Karpas-422 (cell line): Measurements from ENCODE around the gene ARHGEF40. TPM values are rescaled to one million over a fixed set of nuclear protein-coding genes. Genes with fewer than 3 reads are reported as not detected.

Source experiments
- DNase-seq: peaks from one replicate; pipeline ENCODE4 v3.0.0-alpha.2; 2015
- H2AFZ ChIP-seq: fragments of 200-600 bp; sonication (generic); 2 replicates; pipeline ENCODE4 v1.6.1; 2014; ENCODE audit warnings: antibody characterized with exemption, low read length, mixed read lengths
- H3K27ac ChIP-seq: fragments of 200-600 bp; sonication (generic); 2 replicates; pipeline ENCODE4 v1.5.1; 2014; ENCODE audit warnings: mild to moderate bottlenecking, low read length, moderate library complexity
- H3K27me3 ChIP-seq: fragments of 200-600 bp; sonication (generic); 2 replicates; pipeline ENCODE4 v1.6.1; 2014; ENCODE audit warnings: low read length, mixed read lengths
- H3K36me3 ChIP-seq: fragments of 200-600 bp; sonication (generic); 2 replicates; pipeline ENCODE4 v1.6.1; 2014; ENCODE audit warnings: low read length, mixed read lengths; ENCODE audit not compliant: insufficient read depth
- H3K4me1 ChIP-seq: fragments of 200-600 bp; sonication (generic); 2 replicates; pipeline ENCODE4 v1.6.1; 2014; ENCODE audit warnings: mild to moderate bottlenecking, low read length, mixed read lengths
- H3K4me2 ChIP-seq: fragments of 200-600 bp; sonication (generic); 2 replicates; pipeline ENCODE4 v1.6.1; 2014; ENCODE audit warnings: low read length, low read depth, mild to moderate bottlenecking; ENCODE audit not compliant: poor library complexity, severe bottlenecking
- H3K4me3 ChIP-seq: fragments of 200-600 bp; sonication (generic); 2 replicates; pipeline ENCODE4 v1.5.1; 2014; ENCODE audit warnings: mild to moderate bottlenecking, antibody characterized with exemption, low read length, mixed read lengths
- H3K79me2 ChIP-seq: fragments of 200-600 bp; sonication (generic); 2 replicates; pipeline ENCODE4 v1.6.1; 2014; ENCODE audit warnings: mild to moderate bottlenecking, low read length, mixed read lengths
- H3K9ac ChIP-seq: fragments of 200-600 bp; sonication (generic); 2 replicates; pipeline ENCODE4 v1.6.0; 2014; ENCODE audit warnings: low read length
- H3K9me2 ChIP-seq: fragments of 200-600 bp; sonication (generic), shearing (Covaris generic); replicated peaks from 2 replicates; pipeline ENCODE4 v1.6.0; 2014; ENCODE audit warnings: mild to moderate bottlenecking, low read length, moderate library complexity; ENCODE audit not compliant: insufficient read depth
- H3K9me3 ChIP-seq: fragments of 300-700, 200-600 bp; sonication (generic); 2 replicates; pipeline ENCODE4 v1.6.1; 2014; ENCODE audit warnings: low read length, mixed read lengths
- H4K20me1 ChIP-seq: fragments of 200-600 bp; sonication (generic); 2 replicates; pipeline ENCODE4 v1.6.1; 2014; ENCODE audit warnings: mild to moderate bottlenecking, antibody characterized with exemption, low read length, low read depth; ENCODE audit not compliant: insufficient read depth
- total RNA-seq: library from RNA; depleted of rRNA; stranded (reverse); fragments of >200 nt; shearing (Covaris generic); gene quantifications from 2 replicates; pipeline ENCODE4 v1.2.3, GENCODE V29; 2014; ENCODE audit warnings: low replicate concordance

ARHGEF40 gene
- total RNA-seq, 1 experiment from 2014 or later: 2.2 TPM

DNA sequence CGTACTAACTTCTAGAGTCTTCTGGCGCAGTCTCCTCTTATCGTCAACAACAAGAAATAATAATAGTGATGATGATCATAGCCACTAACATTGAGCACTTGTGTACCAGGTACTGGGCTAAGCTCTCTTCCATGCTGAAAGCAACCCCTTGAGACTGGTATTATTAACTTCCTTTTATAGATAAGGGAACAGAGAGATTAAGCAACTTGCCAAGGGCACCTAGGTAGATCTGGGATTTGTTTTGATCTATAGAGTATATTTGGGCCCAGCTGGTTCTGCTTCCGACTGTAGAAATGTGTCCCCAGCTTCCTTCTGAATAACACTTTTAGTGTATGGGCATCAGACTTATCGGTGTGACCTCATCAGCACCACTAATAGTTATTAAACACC, 29.5 kb downstream of the ARHGEF40 start:
- Histone ChIP-seq H3K79me2 (peaks cover 5% of the 10 kb centered on the region; the same call in 1 of the 2 replicates), H3K27ac (no peak overlapping the region), H4K20me1 (no peaks in the 10 kb centered on the region; the same call in 1 of the 2 replicates), H3K4me3 (no peak overlapping the region), H3K36me3 (no peaks in the 10 kb centered on the region), H2AFZ (no peak overlapping the region), H3K4me2 (no peak overlapping the region), H3K9ac (no peak overlapping the region), H3K9me2 (no peaks in the 10 kb centered on the region), H3K27me3 (no peaks in the 10 kb centered on the region), H3K4me1 (peaks cover 19% of the 10 kb centered on the region), H3K9me3 (no peaks in the 10 kb centered on the region)
- DNase-seq: no peak

DNA sequence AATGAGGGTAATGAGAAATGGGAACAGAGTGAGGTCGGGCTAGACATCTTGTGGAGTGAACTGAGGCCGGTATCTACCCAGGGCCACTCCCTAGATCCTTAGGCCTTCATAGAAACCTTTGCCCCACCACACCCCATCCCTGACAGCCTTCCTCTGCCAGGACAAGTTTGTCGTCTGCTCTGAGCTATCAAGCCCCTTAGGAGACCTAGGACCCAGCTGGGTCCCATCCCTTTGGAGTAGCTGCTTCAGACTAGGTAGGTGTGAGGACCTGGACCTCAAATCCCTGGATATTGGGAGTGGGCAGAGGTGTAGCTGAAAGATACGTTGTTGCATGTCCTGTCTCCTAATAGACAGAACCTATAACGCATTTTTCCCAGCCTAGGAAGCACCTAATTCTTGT, 30.8 kb downstream of the ARHGEF40 start, which contains the start of gene TMEM253:
Gene TMEM253, plus strand, starts transcription at position 136 of the 400 bp plus-strand sequence. CDS start 278 bp downstream, outside the sequence.
- no peak within 1 kb of the TSS for H3K4me2 ChIP-seq
- no peaks in the 10 kb centered on the region for H3K9me2 ChIP-seq
- no peak within 1 kb of the TSS for H2AFZ ChIP-seq
- H3K4me3 ChIP-seq: no peak within 1 kb of the TSS
- no peak for DNase-seq
- peaks cover 30% of the 10 kb centered on the region for H3K4me1 ChIP-seq
- no peak within 1 kb of the TSS for H3K9ac ChIP-seq
- no peaks in the 10 kb centered on the region; the same call in 1 of the 2 replicates for H4K20me1 ChIP-seq
- H3K9me3 ChIP-seq: no peaks in the 10 kb centered on the region
- H3K27me3 ChIP-seq: no peaks in the 10 kb centered on the region
- no peaks in the 10 kb centered on the region for H3K36me3 ChIP-seq
- no peak within 1 kb of the TSS for H3K27ac ChIP-seq
- H3K79me2 ChIP-seq: peaks cover 10% of the 10 kb centered on the region; the same call in 1 of the 2 replicates

DNA sequence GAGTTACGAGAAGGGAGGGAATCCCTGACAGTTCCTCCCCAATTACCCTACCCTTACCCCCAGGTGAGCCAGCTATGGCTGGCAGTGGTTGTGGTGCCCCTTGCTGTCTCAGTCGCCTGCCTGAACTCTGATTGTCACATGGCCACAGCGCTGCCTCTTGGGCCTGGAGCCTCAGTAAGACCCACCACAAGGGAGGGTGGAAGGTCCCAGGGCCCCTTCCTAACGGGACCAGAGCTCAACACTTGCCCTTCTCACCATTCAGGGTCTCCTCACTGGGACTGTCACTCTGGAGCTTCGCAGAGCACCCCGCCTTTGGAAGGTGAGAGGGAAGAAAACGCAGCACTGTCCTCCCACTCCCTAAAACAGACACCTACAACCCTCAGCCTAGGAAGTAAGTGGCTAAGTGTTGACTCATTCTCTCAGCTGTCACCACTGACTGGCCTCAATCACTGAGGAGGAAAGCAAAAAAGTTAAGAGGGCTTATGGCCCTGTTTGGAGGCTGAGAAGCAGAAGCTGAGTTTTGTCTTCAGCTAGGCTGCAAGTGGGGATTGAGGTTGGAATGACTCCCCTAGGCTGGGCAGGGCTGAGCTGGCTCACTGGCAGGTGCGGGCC, 31.8 kb downstream of the ARHGEF40 start:
- Histone ChIP-seq H3K4me1 (peaks cover 40% of the 10 kb centered on the region), H4K20me1 (no peaks in the 10 kb centered on the region; the same call in 1 of the 2 replicates), H3K9me2 (no peaks in the 10 kb centered on the region), H3K9me3 (no peaks in the 10 kb centered on the region), H3K9ac (peak overlapping the region; percentile 96; the same call in 1 of the 2 replicates), H3K79me2 (peaks cover 10% of the 10 kb centered on the region; the same call in 1 of the 2 replicates), H3K27me3 (no peaks in the 10 kb centered on the region), H3K36me3 (no peaks in the 10 kb centered on the region), H2AFZ (no peak overlapping the region), H3K4me3 (no peak overlapping the region), H3K27ac (no peak overlapping the region), H3K4me2 (no peak overlapping the region)
- no peak for DNase-seq

DNA sequence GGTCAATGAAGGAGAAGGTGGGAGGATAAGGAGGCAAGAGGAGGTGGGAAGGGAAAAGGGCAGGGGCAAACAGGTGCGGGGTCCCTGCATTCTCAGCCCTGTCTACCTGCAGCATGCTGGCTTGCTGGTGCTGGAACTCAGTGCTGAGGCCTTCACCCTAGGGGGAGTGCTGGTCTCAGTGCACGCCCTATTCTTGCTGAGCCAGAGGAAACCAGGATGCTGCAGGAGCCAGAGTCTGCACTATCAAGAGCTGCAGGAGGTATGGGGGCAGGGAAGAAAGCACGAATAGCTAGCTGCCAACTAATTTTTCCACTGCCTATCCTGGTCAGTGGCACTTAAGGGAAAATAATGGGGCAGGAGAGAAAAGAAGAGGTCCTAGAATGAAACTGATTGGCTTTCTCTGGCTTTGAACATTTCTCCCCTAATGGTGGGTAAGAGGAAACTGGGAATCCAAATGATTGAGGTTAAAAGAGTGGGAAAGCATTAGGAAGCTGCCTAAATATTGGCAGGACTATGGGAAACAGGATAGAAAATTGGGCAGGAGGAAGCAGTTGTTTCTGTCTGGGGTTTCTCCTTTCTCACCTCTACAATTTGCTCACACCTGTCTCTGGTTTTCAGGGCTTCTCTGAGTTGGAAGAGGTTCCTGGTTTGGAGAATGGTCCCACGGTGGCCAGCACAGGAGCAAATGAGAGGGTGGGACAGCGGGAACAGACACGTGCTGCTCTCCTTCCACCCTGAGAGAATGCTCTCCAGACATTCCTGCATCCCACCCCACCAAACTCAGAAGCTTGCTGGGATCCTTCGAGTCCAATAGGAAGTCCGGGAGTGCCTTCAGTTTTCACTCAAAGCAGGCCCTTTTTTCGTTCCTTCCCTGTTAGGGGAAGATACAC, 32.7 kb downstream of the ARHGEF40 start:
- peak overlapping the region; percentile 96 for H3K9ac ChIP-seq
- H3K9me2 ChIP-seq: no peaks in the 10 kb centered on the region
- no peak overlapping the region for H3K27ac ChIP-seq
- peak overlapping the region; percentile 96 for H3K4me3 ChIP-seq
- H3K4me1 ChIP-seq: peaks cover 43% of the 10 kb centered on the region
- H3K79me2 ChIP-seq: peaks cover 10% of the 10 kb centered on the region; the same call in 1 of the 2 replicates
- DNase-seq: no peak
- H2AFZ ChIP-seq: peak overlapping the region; percentile 78
- H3K36me3 ChIP-seq: no peaks in the 10 kb centered on the region
- peak overlapping the region; percentile 98 for H3K4me2 ChIP-seq
- no peaks in the 10 kb centered on the region; the same call in 1 of the 2 replicates for H4K20me1 ChIP-seq
- H3K9me3 ChIP-seq: no peaks in the 10 kb centered on the region
- H3K27me3 ChIP-seq: no peaks in the 10 kb centered on the region

DNA sequence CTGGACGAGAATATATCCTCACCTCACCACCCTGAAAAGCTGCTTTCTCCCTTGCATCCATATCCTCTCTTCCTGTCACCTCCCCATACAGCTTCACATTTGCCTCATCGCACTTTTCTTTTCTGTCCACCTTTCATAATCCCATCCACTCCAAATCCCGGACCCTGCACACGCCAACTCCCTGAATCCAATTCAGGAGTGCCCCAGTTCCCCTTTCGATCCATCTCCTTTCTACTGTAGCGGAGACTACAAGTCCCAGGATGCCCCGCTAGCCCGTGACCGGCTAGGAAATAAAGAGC, 33.3 kb downstream of the ARHGEF40 start:
- no peaks in the 10 kb centered on the region for H3K9me2 ChIP-seq
- no peak overlapping the region for H3K27ac ChIP-seq
- H3K4me1 ChIP-seq: peaks cover 44% of the 10 kb centered on the region
- no peak for DNase-seq
- H3K9ac ChIP-seq: peak overlapping the region; percentile 96
- no peaks in the 10 kb centered on the region for H3K36me3 ChIP-seq
- no peaks in the 10 kb centered on the region; the same call in 1 of the 2 replicates for H4K20me1 ChIP-seq
- H2AFZ ChIP-seq: peak overlapping the region; percentile 78
- H3K4me3 ChIP-seq: peak overlapping the region; percentile 96
- no peaks in the 10 kb centered on the region for H3K27me3 ChIP-seq
- H3K9me3 ChIP-seq: no peaks in the 10 kb centered on the region
- peaks cover 10% of the 10 kb centered on the region; the same call in 1 of the 2 replicates for H3K79me2 ChIP-seq
- H3K4me2 ChIP-seq: peak overlapping the region; percentile 98

DNA sequence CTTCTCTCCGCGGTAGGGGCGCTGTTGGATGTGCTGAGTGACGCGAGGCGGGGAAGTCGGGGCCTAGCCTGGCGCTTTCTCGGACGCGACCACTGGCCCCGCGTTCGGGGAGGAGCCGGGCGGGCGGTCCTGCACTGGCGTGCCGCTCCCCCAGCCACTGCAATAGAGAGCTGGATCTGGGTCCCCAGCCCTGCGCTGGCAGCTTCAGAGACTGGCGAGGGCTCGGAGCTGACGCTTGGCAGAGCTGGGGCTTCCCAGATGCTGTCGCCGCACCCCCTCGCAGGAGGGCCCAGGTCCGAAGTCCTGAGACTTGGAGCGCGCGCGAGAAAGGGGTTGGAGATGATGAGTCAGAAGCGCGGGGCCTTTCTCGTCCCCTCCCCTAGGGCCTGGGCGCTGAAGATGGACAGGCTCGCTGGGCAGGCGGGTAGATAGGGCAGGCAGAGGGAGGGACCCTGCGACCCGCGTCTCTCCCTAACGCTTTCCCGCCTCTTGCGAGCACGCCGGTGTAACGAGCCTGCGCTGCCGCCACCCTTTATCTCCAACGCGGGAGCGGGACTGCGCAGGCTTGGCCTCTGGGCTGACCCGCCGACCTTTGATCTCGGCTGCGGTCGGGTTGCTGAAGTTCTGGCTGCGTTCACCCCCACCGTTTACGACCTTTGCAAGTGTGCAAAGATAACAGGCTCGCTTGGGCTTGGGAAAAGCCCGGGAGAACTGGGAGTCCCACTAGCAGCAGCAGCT, 33.8 kb downstream of the ARHGEF40 start:
- H3K9me2 ChIP-seq: no peaks in the 10 kb centered on the region
- no peaks in the 10 kb centered on the region for H3K9me3 ChIP-seq
- H3K9ac ChIP-seq: peak overlapping the region; percentile 96
- H2AFZ ChIP-seq: peak overlapping the region; percentile 88
- peak overlapping the region; percentile 96 for H3K4me3 ChIP-seq
- H3K4me2 ChIP-seq: peak overlapping the region; percentile 98
- peaks cover 46% of the 10 kb centered on the region for H3K4me1 ChIP-seq
- no peaks in the 10 kb centered on the region for H3K36me3 ChIP-seq
- DNase-seq: peak; percentile 100
- H3K27ac ChIP-seq: peak overlapping the region; percentile 68
- H3K27me3 ChIP-seq: no peaks in the 10 kb centered on the region
- H4K20me1 ChIP-seq: no peaks in the 10 kb centered on the region; the same call in 1 of the 2 replicates
- peaks cover 10% of the 10 kb centered on the region; the same call in 1 of the 2 replicates for H3K79me2 ChIP-seq

DNA sequence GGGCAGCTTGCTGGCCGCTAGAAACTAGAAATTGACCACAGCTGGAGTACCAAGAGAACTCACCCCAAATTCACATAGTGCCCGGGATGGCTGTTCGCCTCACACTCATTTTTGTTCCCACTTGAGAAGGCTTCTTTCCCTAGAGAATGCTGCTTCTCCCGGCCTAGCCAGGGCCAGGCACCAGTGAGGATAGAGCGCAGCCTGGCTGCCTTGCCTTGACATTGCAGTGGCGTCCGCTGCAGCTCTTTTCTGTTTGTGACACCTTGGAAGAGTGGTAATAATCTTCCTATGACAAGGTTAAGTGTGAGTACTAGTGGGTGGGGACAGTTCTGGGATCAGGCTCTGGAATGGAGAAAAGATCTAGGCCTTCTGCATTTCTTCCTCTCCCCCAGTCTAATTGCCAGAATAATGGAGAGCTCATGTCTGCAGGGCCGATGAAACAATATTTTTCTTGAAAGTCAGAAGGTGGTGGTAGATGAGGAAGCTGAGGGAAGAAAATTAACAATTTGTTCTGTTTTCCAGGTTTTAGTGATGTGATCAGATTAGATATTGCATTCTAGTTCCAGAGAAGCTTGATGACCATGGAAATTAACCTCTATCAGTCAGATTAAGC, 34.5 kb downstream of the ARHGEF40 start:
- H4K20me1 ChIP-seq: no peaks in the 10 kb centered on the region; the same call in 1 of the 2 replicates
- peak overlapping the region; percentile 96 for H3K9ac ChIP-seq
- H2AFZ ChIP-seq: peak overlapping the region; percentile 88; the same call in 1 of the 2 replicates
- H3K4me3 ChIP-seq: peak overlapping the region; percentile 96
- H3K9me2 ChIP-seq: no peaks in the 10 kb centered on the region
- H3K9me3 ChIP-seq: no peaks in the 10 kb centered on the region
- peaks cover 10% of the 10 kb centered on the region; the same call in 1 of the 2 replicates for H3K79me2 ChIP-seq
- peak overlapping the region; percentile 68 for H3K27ac ChIP-seq
- H3K4me1 ChIP-seq: peaks cover 50% of the 10 kb centered on the region
- DNase-seq: peak; percentile 88
- no peaks in the 10 kb centered on the region for H3K36me3 ChIP-seq
- peak overlapping the region; percentile 98 for H3K4me2 ChIP-seq
- no peaks in the 10 kb centered on the region for H3K27me3 ChIP-seq
